ENCODE results near the gene SLC34A1. TPM values are rescaled to one million over a fixed set of nuclear protein-coding genes. Genes with fewer than 3 reads are reported as not detected.

Gene SLC34A1
- total RNA-seq, 4 donors from 2014 or later: 0.12 TPM; not detected in 3

- H3K27ac ChIP-seq: no peak overlapping the region
- no peak overlapping the region for H3K4me3 ChIP-seq
- H3K36me3 ChIP-seq: no peaks in the 10 kb centered on the region
- WGBS, 2 donors (ENCODE audit: low coverage in 1 of 2): 83% methylated on average over 1 of the region's 5 CpGs; no CpG with 5 or more reads in 1 of the 2 donors
- ATAC-seq: no peak
- TF ChIP-seq POLR2A (IDR thresholded peaks at IDR 0.05) (no peak), POLR2AphosphoS5 (IDR thresholded peaks at IDR 0.05) (no peak), CTCF (IDR thresholded peaks at IDR 0.05) (no peak), EP300 (IDR thresholded peaks at IDR 0.05) (no peak)
- H3K27me3 ChIP-seq: peaks cover 53% of the 10 kb centered on the region
- no peaks in the 10 kb centered on the region for H3K9me3 ChIP-seq
- H3K4me1 ChIP-seq: peaks cover 0 to 16% (median 5%) of the 10 kb centered on the region in 3 donors
Measured at GRCh38 chr5:177392765-177393164, 8.5 kb downstream of the SLC34A1 start.

- WGBS, 2 donors (ENCODE audit: low coverage in 1 of 2): 100% methylated on average over 1 of the region's 1 CpG; no CpG with 5 or more reads in 1 of the 2 donors
- Histone ChIP-seq H3K27me3 (peaks cover 53% of the 10 kb centered on the region), H3K4me3 (no peak overlapping the region), H3K4me1 (peaks cover 0 to 16% (median 5%) of the 10 kb centered on the region in 3 donors), H3K36me3 (no peaks in the 10 kb centered on the region), H3K27ac (no peak overlapping the region), H3K9me3 (no peaks in the 10 kb centered on the region)
- no peak for ATAC-seq
- TF ChIP-seq POLR2A (IDR thresholded peaks at IDR 0.05): no peak
- no peak for TF ChIP-seq POLR2AphosphoS5 (IDR thresholded peaks at IDR 0.05)
Measured at GRCh38 chr5:177393206-177393765, 9.1 kb downstream of the SLC34A1 start.

DNA sequence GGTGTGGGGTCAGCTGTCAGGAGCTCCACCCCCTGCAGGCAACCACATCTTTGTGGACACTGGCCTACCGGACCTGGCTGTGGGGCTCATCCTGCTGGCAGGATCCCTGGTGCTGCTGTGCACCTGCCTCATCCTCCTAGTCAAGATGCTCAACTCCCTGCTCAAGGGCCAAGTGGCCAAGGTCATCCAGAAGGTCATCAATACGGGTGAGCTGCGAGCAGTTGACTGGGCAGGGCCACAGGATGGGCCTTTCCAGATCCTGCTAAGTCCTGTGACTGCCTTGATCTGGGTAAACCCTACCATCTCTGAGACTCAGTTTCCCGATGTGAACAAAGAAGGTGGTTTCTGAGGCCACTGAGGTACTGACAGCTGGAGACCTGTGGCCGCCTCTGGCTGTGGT, 9.8 kb downstream of the SLC34A1 start:
- Histone ChIP-seq H3K27me3 (peaks cover 54% of the 10 kb centered on the region), H3K27ac (no peak overlapping the region), H3K9me3 (no peaks in the 10 kb centered on the region), H3K4me3 (no peak overlapping the region), H3K36me3 (no peaks in the 10 kb centered on the region), H3K4me1 (peaks cover 0 to 14% (median 5%) of the 10 kb centered on the region in 3 donors)
- TF ChIP-seq CTCF (IDR thresholded peaks at IDR 0.05) (no peak), EP300 (IDR thresholded peaks at IDR 0.05) (no peak), POLR2AphosphoS5 (IDR thresholded peaks at IDR 0.05) (no peak), POLR2A (IDR thresholded peaks at IDR 0.05) (no peak)
- 20 to 60% methylated on average over 1 of the region's 5 CpGs for WGBS, 2 donors (ENCODE audit: low coverage in 1 of 2)
- ATAC-seq: no peak

DNA sequence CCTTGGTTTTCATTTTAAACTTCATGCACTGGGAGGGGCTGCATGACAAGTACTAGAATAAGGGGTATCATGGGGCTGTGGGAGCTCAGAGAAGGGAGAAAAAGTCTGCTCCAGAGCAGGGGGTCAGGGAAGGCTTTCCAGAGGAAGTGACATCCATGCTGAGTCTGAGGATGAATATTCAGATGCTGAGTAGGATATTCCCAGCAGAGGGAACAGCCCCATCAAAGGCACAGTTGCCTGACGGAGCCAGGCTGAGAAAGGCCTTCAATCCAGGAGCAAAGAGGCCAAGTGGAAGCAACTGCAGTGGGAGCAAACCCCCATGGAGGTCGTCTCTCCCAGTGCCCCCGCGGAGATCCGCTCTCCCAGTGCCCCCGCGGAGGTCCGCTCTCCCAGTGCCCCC, 11.8 kb downstream of the SLC34A1 start:
- Histone ChIP-seq H3K9me3 (no peaks in the 10 kb centered on the region), H3K27ac (no peak overlapping the region), H3K4me3 (no peak overlapping the region), H3K36me3 (no peaks in the 10 kb centered on the region), H3K27me3 (peaks cover 61% of the 10 kb centered on the region), H3K4me1 (peaks cover 0 to 11% (median 8%) of the 10 kb centered on the region in 3 donors)
- no peak for ATAC-seq
- 38% methylated on average over 2 of the region's 8 CpGs; no CpG with 5 or more reads in 1 of the 2 donors for WGBS, 2 donors (ENCODE audit: low coverage in 1 of 2)
- no peak for TF ChIP-seq POLR2AphosphoS5 (IDR thresholded peaks at IDR 0.05)
- TF ChIP-seq POLR2A (IDR thresholded peaks at IDR 0.05): no peak
- TF ChIP-seq EP300 (IDR thresholded peaks at IDR 0.05): no peak
- TF ChIP-seq CTCF (IDR thresholded peaks at IDR 0.05): no peak

DNA sequence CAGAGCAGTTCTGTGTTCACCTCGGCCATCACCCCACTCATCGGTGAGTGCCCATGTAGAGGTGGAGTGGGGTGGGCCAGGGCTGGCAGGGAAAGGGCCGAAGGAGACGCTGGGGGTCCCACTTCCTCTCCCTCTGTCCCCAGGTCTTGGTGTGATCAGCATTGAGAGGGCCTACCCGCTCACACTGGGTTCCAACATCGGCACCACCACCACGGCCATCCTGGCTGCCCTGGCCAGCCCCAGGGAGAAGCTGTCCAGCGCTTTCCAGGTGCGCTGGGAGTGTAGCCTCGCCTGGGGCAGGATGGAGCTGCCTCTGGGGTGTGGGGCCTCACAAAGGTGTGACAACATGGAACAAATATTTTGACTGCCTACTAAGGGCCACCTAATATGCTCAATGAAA, 12.6 kb downstream of the SLC34A1 start:
- Histone ChIP-seq H3K4me1 (peaks cover 0 to 11% (median 8%) of the 10 kb centered on the region in 3 donors), H3K4me3 (no peak overlapping the region), H3K36me3 (no peaks in the 10 kb centered on the region), H3K27me3 (peaks cover 68% of the 10 kb centered on the region), H3K27ac (no peak overlapping the region), H3K9me3 (no peaks in the 10 kb centered on the region)
- no peak for ATAC-seq
- TF ChIP-seq CTCF (IDR thresholded peaks at IDR 0.05): no peak
- no peak for TF ChIP-seq POLR2AphosphoS5 (IDR thresholded peaks at IDR 0.05)
- TF ChIP-seq EP300 (IDR thresholded peaks at IDR 0.05): no peak
- TF ChIP-seq POLR2A (IDR thresholded peaks at IDR 0.05): no peak
- 84% methylated on average over 5 of the region's 10 CpGs; no CpG with 5 or more reads in 1 of the 2 donors for WGBS, 2 donors (ENCODE audit: low coverage in 1 of 2)

Measured in gastroesophageal sphincter (tissue), 4 donors.